HL-60 (cell line): ENCODE results near the gene TSPEAR.

Experiments used
- CTCF ChIP-seq: IDR thresholded peaks from one replicate; pipeline ENCODE4 v1.5.1; 2011; ENCODE audit warnings: low read length, control low read depth, inconsistent platforms; ENCODE audit not compliant: insufficient read depth
- GABPA ChIP-seq: IDR thresholded peaks from 2 replicates; pipeline ENCODE4 v1.6.1; 2012; ENCODE audit warnings: low read depth
- POLR2AphosphoS5 ChIP-seq: IDR thresholded peaks from 2 replicates; pipeline ENCODE4 v1.6.1; 2012; ENCODE audit warnings: low read depth

- TF ChIP-seq POLR2AphosphoS5: no peak
- TF ChIP-seq CTCF: no peak
- no peak for TF ChIP-seq GABPA
Observed at GRCh38 chr21:44741921-44742320, 30.5 kb upstream of the TSPEAR start.
